IMR-90 (cell line): Measurements from ENCODE around the gene TTL. TPM values are rescaled to one million over a fixed set of nuclear protein-coding genes. Genes with fewer than 3 reads are reported as not detected.

ENCODE experiments used
- ATAC-seq: fragments of 200-7000 bp; cut with Tn5 transposase; 2 replicates; pipeline ENCODE4 v1.9.1; 2020; ENCODE audit warnings: low read depth, mild to moderate bottlenecking, moderate library complexity
- BruUV-seq: library from RNA; stranded (reverse); fragments of 400-500 nt; replicated peaks from 2 replicates; lab custom pipeline; 2021; lab: Mats Ljungman, UMichigan
- CTCF ChIA-PET: fragments of 300-600 bp; formaldehyde crosslinking; extraction: SDS; loops from one replicate; lab custom pipeline; 2021; ENCODE audit warnings: antibody characterized with exemption; lab: Yijun Ruan, JAX
- POLR2A ChIA-PET: fragments of 300-600 bp; sonication (Branson Sonifier 250); formaldehyde crosslinking; loops from one replicate; lab custom pipeline; 2022; ENCODE audit warnings: antibody characterized with exemption; ENCODE audit not compliant: unreplicated experiment; lab: Charles Lee
- DNase-seq: peaks from one replicate; pipeline ENCODE4 v3.0.0; 2013
- H2AFZ ChIP-seq: replicated peaks from 2 replicates; pipeline ENCODE3; 2013; ENCODE audit warnings: low read length, mild to moderate bottlenecking; ENCODE audit not compliant: poor library complexity
- H2AK5ac ChIP-seq: 2 replicates; pipeline ENCODE4 v1.6.1; 2013; ENCODE audit warnings: low read depth, low read length, inconsistent platforms
- H2AK9ac ChIP-seq: replicated peaks from 2 replicates; pipeline ENCODE3; 2013; ENCODE audit warnings: mild to moderate bottlenecking, low read depth, low read length, moderate library complexity; ENCODE audit not compliant: poor library complexity
- H2BK120ac ChIP-seq: 2 replicates; pipeline ENCODE4 v1.6.1; 2013; ENCODE audit warnings: low read depth, low read length, inconsistent platforms
- H2BK15ac ChIP-seq: 3 replicates; pipeline ENCODE4 v1.6.1; 2013; ENCODE audit warnings: low read depth, low read length, inconsistent platforms
- H2BK20ac ChIP-seq: 2 replicates; pipeline ENCODE4 v1.6.1; 2013; ENCODE audit warnings: low read depth, mild to moderate bottlenecking, inconsistent platforms, low read length, moderate library complexity
- H2BK5ac ChIP-seq: 2 replicates; pipeline ENCODE4 v1.6.1; 2013; ENCODE audit warnings: mild to moderate bottlenecking, low read depth, low read length, inconsistent platforms; ENCODE audit not compliant: poor library complexity, severe bottlenecking
- H3K14ac ChIP-seq: replicated peaks from 2 replicates; pipeline ENCODE4 v1.6.1; 2013; ENCODE audit warnings: low read depth, low read length, inconsistent platforms
- H3K18ac ChIP-seq: 2 replicates; pipeline ENCODE4 v1.6.1; 2013; ENCODE audit warnings: low read depth, low read length, control low read depth
- H3K23ac ChIP-seq: 2 replicates; pipeline ENCODE4 v1.6.1; 2013; ENCODE audit warnings: low read depth, low read length, inconsistent platforms
- H3K27ac ChIP-seq: 2 replicates; pipeline ENCODE4 v1.5.1; 2013; ENCODE audit warnings: mild to moderate bottlenecking, control low read depth, low read length; ENCODE audit not compliant: insufficient read depth
- H3K27me3 ChIP-seq: 2 replicates; pipeline ENCODE4 v1.6.1; 2013; ENCODE audit warnings: low read length; ENCODE audit not compliant: control insufficient read depth, insufficient read depth
- H3K36me3 ChIP-seq: 2 replicates; pipeline ENCODE4 v1.6.1; 2013; ENCODE audit warnings: low read length, mixed read lengths; ENCODE audit not compliant: control insufficient read depth, insufficient read depth
- H3K4ac ChIP-seq: 2 replicates; pipeline ENCODE4 v1.6.1; 2013; ENCODE audit warnings: low read depth, low read length, inconsistent platforms
- H3K4me1 ChIP-seq: 2 replicates; pipeline ENCODE4 v1.6.1; 2013; ENCODE audit warnings: low read length, mixed read lengths; ENCODE audit not compliant: control insufficient read depth, insufficient read depth
- H3K4me2 ChIP-seq: 2 replicates; pipeline ENCODE4 v1.6.1; 2013; ENCODE audit warnings: low read depth, mild to moderate bottlenecking, control low read depth, low read length, moderate library complexity
- H3K4me3 ChIP-seq: 2 replicates; pipeline ENCODE4 v1.5.1; 2013; ENCODE audit warnings: low read depth, mild to moderate bottlenecking, control low read depth, low read length, moderate library complexity; ENCODE audit not compliant: insufficient read depth
- H3K56ac ChIP-seq: 2 replicates; pipeline ENCODE4 v1.6.1; 2013; ENCODE audit warnings: low read length, inconsistent platforms; ENCODE audit not compliant: insufficient read depth; ENCODE audit errors: extremely low read depth
- H3K79me1 ChIP-seq, 2 experiments: 2 replicates each; pipeline ENCODE4 v1.6.1; 2013; ENCODE audit warnings: low read length in 2 of 2, inconsistent platforms in 1 of 2, low read depth in 1 of 2
- H3K9ac ChIP-seq: 2 replicates; pipeline ENCODE4 v1.6.1; 2013; ENCODE audit warnings: low read depth, low read length, control low read depth
- H3K9me1 ChIP-seq: 2 replicates; pipeline ENCODE4 v1.6.1; 2013; ENCODE audit warnings: low read length, inconsistent platforms; ENCODE audit not compliant: insufficient read depth
- H3K9me3 ChIP-seq: 2 replicates; pipeline ENCODE4 v1.6.1; 2013; ENCODE audit warnings: low read length; ENCODE audit not compliant: control insufficient read depth, insufficient read depth
- H4K20me1 ChIP-seq: 2 replicates; pipeline ENCODE4 v1.6.1; 2013; ENCODE audit warnings: low read length, inconsistent platforms; ENCODE audit not compliant: insufficient read depth
- H4K5ac ChIP-seq: 2 replicates; pipeline ENCODE4 v1.6.1; 2013; ENCODE audit warnings: mild to moderate bottlenecking, low read depth, low read length, control low read depth
- H4K8ac ChIP-seq, 2 experiments: 2 replicates each; pipeline ENCODE4 v1.6.1; 2013; ENCODE audit warnings: low read depth in 2 of 2, low read length in 2 of 2, control low read depth in 1 of 2, inconsistent platforms in 1 of 2
- H4K91ac ChIP-seq: 2 replicates; pipeline ENCODE4 v1.6.1; 2013; ENCODE audit warnings: low read depth, low read length, inconsistent platforms; ENCODE audit not compliant: insufficient read depth
- CHD1 ChIP-seq: IDR thresholded peaks from 2 replicates; pipeline ENCODE4 v1.6.1; 2012; ENCODE audit warnings: low read depth, low read length, improper control_type of control experiment
- FOS ChIP-seq: fragments of 150-350 bp; IDR thresholded peaks from 2 replicates; pipeline ENCODE4 v1.6.1; 2016; ENCODE audit warnings: low read depth, low read length
- MAFK ChIP-seq: IDR thresholded peaks from 2 replicates; pipeline ENCODE4 v1.6.1; 2012; ENCODE audit warnings: low read depth, low read length, improper control_type of control experiment
- MAZ ChIP-seq: IDR thresholded peaks from 2 replicates; pipeline ENCODE4 v1.6.1; 2012; ENCODE audit warnings: low read depth, mild to moderate bottlenecking, low read length, improper control_type of control experiment, moderate library complexity, borderline replicate concordance
- MXI1 ChIP-seq: IDR thresholded peaks from 2 replicates; pipeline ENCODE4 v1.6.1; 2012; ENCODE audit warnings: low read depth, mild to moderate bottlenecking, low read length, moderate library complexity, borderline replicate concordance
- POLR2A ChIP-seq: IDR thresholded peaks from 2 replicates; pipeline ENCODE4 v1.6.1; 2012; ENCODE audit warnings: mild to moderate bottlenecking, low read depth, low read length
- RAD21 ChIP-seq: IDR thresholded peaks from 2 replicates; pipeline ENCODE4 v1.6.1; 2012; ENCODE audit warnings: low read length, improper control_type of control experiment
- RCOR1 ChIP-seq: IDR thresholded peaks from 2 replicates; pipeline ENCODE4 v1.6.1; 2012; ENCODE audit warnings: mild to moderate bottlenecking, low read length, improper control_type of control experiment; ENCODE audit not compliant: insufficient replicate concordance
- RFX5 ChIP-seq: IDR thresholded peaks from 2 replicates; pipeline ENCODE4 v1.8.0; 2012; ENCODE audit warnings: low read depth, mild to moderate bottlenecking, low read length, moderate library complexity
- USF2 ChIP-seq: fragments of 150-350 bp; IDR thresholded peaks from 2 replicates; pipeline ENCODE4 v1.6.1; 2017; ENCODE audit warnings: mild to moderate bottlenecking, antibody characterized with exemption, low read length, low read depth
- WGBS, 2 experiments: methylation state at CpG; one replicate each; pipeline versions ENCODE4 v1.1.5 to v1.1.7; 2013; ENCODE audit warnings: missing lambda C conversion rate in 2 of 2; ENCODE audit not compliant: insufficient read length in 1 of 2; ENCODE audit errors: extremely low coverage in 2 of 2; 5-methylcytosine and 5-hydroxymethylcytosine counted together
- dilution Hi-C: fragments of 300-500 bp; cut with HindIII; formaldehyde crosslinking; loops from one replicate; pipeline ENCODE4 v1.14.3; 2018; ENCODE audit warnings: low sequenced_read_pairs; ENCODE audit not compliant: unreplicated experiment
- in situ Hi-C: fragments of 300-500 bp; cut with MboI; formaldehyde crosslinking; loops from 3 replicates; pipeline ENCODE4 v1.14.3; 2019; ENCODE audit warnings: low sequenced_read_pairs, inconsistent platforms, mixed read lengths
- intact Hi-C: fragments of 100-400 bp; cut with micrococcal nuclease; formaldehyde crosslinking; loops from 2 replicates; pipeline ENCODE4 v1.10.0; 2022
- polyA plus RNA-seq, 3 experiments: library from polyadenylated mRNA; depleted of rRNA; stranded (reverse); fragments of >200 nt; gene quantifications; 2 replicates each; pipeline ENCODE4 v1.2.3, GENCODE V29; 2012; ENCODE audit warnings: low replicate concordance in 1 of 3
- total RNA-seq: library from RNA; depleted of rRNA; stranded (reverse); fragments of >200 nt; gene quantifications from 2 replicates; pipeline ENCODE4 v1.2.3, GENCODE V29; 2012
- TF ChIP-seq, protein P1 (sequence below): conservative IDR thresholded peaks from 2 replicates; pipeline ENCODE4 v1.5.1; 2012; ENCODE audit warnings: mild to moderate bottlenecking, low read depth, low read length, improper control_type of control experiment

The TTL gene
- total and polyA plus RNA-seq, 2 of the 4 experiments (the other 2 are of a cell fraction): 18.2 to 36.2 TPM

- CTCF ChIA-PET: interaction anchor here (1.0 kb wide), 1 partner anchor 11 kb away, joined by 3 read pairs; no protein-coding TSS in a partner anchor
- dilution Hi-C loops: no loop called here
Measured at GRCh38 chr2:112486895-112487294, 4.9 kb downstream of the TTL start.

More at GRCh38 chr2:112486895-112487294, 4.9 kb downstream of the TTL start:
- Histone ChIP-seq H3K9me1 (peaks cover 20% of the 10 kb centered on the region; the same call in 1 of the 2 replicates), H3K79me1 (peaks cover 31 to 55% of the 10 kb centered on the region in 2 experiments), H2BK5ac (no peak overlapping the region), H2BK120ac (no peak overlapping the region), H3K23ac (no peak overlapping the region), H2BK20ac (no peak overlapping the region), H3K14ac (no peak overlapping the region), H3K9me3 (no peaks in the 10 kb centered on the region), H3K27me3 (no peaks in the 10 kb centered on the region), H3K4ac (no peak overlapping the region), H3K9ac (no peak overlapping the region), H3K4me1 (peaks cover 2% of the 10 kb centered on the region; the same call in 1 of the 2 replicates), H4K91ac (no peak overlapping the region), H2AK9ac (no peak overlapping the region), H4K5ac (no peak overlapping the region), H4K8ac (no peak overlapping the region), H3K56ac (no peak overlapping the region), H3K36me3 (peaks cover 10% of the 10 kb centered on the region), H2AFZ (no peak overlapping the region), H4K20me1 (peaks cover 8% of the 10 kb centered on the region), H2BK15ac (no peak overlapping the region), H3K18ac (no peak overlapping the region), H3K27ac (no peak overlapping the region), H2AK5ac (no peak overlapping the region), H3K4me3 (no peak overlapping the region), H3K4me2 (no peak overlapping the region)
- WGBS, 2 experiments: no CpG with 5 or more reads among the region's 5 CpGs
- intact Hi-C loops: loop anchor here (1.0 kb wide), 1 partner anchor 8 kb away; no protein-coding TSS in a partner anchor
- ATAC-seq (no peak), DNase-seq (no peak)
- no TSS peak for BruUV-seq
- no peak for TF ChIP-seq POLR2A
- no peak for TF ChIP-seq USF2
- no peak for TF ChIP-seq FOS
- no peak for TF ChIP-seq MXI1
- no peak for TF ChIP-seq MAZ
- TF ChIP-seq RAD21: no peak
- TF ChIP-seq MAFK: no peak
- TF ChIP-seq RFX5: no peak
- TF ChIP-seq, protein P1, sequence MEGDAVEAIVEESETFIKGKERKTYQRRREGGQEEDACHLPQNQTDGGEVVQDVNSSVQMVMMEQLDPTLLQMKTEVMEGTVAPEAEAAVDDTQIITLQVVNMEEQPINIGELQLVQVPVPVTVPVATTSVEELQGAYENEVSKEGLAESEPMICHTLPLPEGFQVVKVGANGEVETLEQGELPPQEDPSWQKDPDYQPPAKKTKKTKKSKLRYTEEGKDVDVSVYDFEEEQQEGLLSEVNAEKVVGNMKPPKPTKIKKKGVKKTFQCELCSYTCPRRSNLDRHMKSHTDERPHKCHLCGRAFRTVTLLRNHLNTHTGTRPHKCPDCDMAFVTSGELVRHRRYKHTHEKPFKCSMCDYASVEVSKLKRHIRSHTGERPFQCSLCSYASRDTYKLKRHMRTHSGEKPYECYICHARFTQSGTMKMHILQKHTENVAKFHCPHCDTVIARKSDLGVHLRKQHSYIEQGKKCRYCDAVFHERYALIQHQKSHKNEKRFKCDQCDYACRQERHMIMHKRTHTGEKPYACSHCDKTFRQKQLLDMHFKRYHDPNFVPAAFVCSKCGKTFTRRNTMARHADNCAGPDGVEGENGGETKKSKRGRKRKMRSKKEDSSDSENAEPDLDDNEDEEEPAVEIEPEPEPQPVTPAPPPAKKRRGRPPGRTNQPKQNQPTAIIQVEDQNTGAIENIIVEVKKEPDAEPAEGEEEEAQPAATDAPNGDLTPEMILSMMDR: no peak
- no peak for TF ChIP-seq RCOR1
- no peak for TF ChIP-seq CHD1
- POLR2A ChIA-PET: no interaction called here
- in situ Hi-C loops: no loop called here
